ENCODE results near the gene BPIFB4.

BPIFB4 gene

GRCh38 chr20:33062105-33062824, 17.2 kb upstream of the BPIFB4 start:
- no peak for DNase-seq

DNA sequence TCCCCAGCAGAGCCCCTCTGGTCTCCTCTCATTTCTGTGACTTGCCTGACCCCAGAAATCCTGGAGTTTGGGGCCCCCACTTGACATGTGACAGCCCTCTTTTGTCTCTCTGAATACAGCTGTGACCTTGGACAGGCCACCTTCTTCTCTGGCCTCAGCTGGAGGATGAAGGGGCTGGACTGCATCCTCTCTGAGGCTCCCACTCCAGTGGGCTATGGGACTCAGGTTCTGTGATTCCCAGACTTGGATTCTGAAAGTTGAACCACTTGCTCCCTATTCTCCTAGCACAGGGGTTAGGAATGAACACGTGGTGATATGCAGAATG, 16.7 kb upstream of the BPIFB4 start:
- DNase-seq: no peak

DNA sequence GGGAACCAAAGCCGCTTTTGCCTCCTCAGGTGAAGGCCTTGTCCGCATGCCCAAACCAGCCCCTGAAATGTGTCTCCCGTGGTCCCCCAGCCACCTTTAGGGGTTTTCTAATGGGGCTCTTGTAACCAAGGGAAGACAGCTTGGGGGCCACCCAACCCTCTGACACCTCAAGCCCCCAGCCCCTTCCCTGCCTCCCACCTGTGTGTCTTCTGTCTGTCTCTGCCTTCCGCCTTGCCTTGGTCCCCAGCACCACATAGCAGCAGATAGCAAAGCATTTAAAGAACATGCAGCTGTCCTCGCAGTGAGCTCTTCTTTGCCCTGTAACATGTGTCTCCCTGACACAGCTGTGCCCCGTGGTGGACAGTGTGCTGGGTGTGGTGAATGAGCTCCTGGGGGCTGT, 16.2 kb upstream of the BPIFB4 start:
- no peak for DNase-seq

DNA sequence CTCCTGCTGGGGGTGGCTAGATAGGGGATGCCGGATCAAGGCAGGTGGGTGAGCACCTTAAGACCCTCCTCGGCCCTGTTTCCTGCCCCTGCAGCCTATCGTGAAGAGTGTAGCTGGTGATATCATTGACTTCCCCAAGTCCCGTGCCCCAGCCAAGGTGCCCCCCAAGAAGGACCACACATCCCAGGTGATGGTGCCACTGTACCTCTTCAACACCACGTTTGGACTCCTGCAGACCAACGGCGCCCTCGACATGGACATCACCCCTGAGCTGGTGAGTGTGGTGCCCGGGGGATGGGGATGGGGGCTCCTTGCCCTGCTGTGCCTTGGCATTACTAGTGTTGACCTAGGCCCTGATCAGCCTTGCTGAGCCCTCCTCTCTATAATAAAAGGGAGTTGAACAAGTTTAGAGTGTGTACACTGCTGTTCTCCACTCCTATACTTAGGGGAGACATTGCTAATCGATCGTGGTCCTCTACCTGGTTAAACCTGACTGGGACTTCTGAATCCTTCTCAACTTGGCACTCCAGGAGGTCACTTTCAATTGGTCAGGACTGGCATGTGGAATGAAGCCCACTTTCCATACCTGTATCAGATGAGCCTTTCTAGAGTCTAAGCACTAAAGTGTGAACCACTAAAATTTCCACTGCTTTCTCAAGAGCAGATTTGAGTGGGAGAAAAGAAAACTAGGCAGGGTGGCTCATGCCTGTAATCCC, 14.7 kb upstream of the BPIFB4 start:
- DNase-seq: no peak

DNA sequence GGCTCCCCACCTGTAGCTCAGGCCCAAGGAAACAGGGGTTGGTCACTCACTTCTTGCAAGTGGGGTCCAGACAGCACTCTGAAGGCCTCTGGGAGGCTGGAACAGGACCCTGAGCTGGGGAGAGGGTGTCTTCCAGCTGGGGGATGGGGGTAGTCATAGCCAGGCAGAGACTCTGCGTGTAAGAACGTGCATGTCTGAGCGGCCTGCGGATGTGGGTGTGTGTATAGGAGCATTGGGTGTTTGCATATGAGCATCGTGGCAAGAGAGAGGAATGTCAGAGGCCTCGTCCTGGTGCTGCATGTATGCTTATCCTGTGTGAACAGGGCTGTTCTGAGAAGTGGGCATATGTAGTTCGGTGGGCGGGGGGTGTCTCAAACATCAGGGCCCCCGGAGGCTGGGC, 13.7 kb upstream of the BPIFB4 start:
- no peak for DNase-seq

GRCh38 chr20:33067806-33068205, 11.6 kb upstream of the BPIFB4 start:
- DNase-seq: no peak

DNA sequence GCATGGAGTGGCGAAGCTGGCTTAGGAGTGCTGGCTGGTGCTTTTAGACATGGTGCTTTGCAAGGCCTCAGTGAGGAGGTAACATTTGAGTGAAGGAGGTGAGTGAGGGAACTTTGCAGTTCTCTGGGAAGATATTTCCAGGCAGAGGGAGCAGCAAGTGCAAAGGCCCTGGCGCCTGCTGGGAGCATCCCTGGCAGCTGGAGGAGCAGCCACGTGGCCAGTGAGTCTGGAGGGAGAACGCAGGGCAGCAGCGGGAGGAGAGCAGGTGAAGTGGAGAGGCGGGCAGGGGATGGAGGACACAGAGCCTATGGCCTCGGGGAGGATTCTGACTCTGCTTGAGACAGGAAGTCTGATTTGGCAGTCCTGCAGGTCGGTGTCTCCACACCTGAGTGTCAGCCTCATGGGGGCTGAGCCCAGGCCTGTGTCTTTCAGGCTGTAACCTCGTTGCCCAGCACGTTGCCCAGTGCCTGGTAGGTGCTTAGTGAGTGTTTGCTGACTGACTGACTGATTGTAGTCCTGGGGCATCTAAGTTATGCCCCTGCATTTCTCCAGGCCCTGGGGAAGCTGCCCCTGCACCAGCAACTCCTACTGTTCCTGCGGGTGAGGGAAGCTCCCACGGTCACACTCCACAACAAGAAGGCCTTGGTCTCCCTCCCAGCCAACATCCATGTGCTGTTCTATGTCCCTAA, 11.0 kb upstream of the BPIFB4 start:
- no peak for DNase-seq

- DNase-seq: no peak
Measured at GRCh38 chr20:33069673-33070072, 9.8 kb upstream of the BPIFB4 start.

GRCh38 chr20:33070111-33071053, 9.1 kb upstream of the BPIFB4 start:
- DNase-seq: no peak

GRCh38 chr20:33071198-33071597, 8.2 kb upstream of the BPIFB4 start:
- no peak for DNase-seq

DNA sequence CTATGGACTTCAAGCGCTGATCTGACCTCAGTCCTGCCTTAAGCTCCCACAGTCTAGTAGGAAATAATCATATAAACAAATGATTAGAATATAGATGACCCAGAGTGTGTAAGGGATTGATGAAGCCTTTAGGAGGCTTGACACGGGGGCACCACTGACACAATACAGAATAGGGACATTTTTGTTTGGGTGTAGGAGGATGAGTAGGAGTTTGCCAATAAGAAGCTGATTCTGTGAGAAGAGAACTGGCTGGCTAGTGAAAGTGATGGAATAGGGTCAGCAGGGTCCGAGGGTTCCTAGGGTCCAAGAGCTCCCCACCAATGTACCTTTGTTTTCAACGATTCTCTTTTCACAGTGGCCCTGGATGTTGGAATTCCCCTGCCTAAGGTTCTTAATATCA, 7.1 kb upstream of the BPIFB4 start:
- no peak for DNase-seq

GRCh38 chr20:33072813-33073212, 6.6 kb upstream of the BPIFB4 start:
- DNase-seq: no peak

DNA sequence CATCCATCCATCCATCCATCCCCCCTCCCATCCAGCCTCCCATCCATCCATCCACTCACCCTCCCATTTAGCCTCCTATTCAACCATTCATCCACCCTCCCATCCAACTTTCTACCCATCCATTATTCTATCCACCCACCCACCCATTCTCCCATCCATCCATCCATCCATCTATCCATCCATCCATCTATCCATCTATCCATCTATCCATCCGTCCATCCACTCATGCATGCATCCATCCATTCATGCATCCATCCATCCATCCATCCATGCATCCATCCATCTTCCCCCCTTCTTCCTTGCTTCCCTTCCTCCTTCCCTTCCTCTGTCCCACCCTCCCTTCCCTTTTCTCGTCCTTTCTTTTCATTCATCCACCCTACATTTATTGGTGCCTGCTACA, 4.8 kb upstream of the BPIFB4 start:
- DNase-seq: no peak

- no peak for DNase-seq
Measured at GRCh38 chr20:33075281-33075680, 4.2 kb upstream of the BPIFB4 start.

GRCh38 chr20:33076662-33077372, 2.6 kb upstream of the BPIFB4 start:
- DNase-seq: no peak

- no peak for DNase-seq
Measured at GRCh38 chr20:33081411-33082154, 2.1 kb downstream of the BPIFB4 start.

- DNase-seq: no peak
Measured at GRCh38 chr20:33082546-33082945, 3.1 kb downstream of the BPIFB4 start.

DNA sequence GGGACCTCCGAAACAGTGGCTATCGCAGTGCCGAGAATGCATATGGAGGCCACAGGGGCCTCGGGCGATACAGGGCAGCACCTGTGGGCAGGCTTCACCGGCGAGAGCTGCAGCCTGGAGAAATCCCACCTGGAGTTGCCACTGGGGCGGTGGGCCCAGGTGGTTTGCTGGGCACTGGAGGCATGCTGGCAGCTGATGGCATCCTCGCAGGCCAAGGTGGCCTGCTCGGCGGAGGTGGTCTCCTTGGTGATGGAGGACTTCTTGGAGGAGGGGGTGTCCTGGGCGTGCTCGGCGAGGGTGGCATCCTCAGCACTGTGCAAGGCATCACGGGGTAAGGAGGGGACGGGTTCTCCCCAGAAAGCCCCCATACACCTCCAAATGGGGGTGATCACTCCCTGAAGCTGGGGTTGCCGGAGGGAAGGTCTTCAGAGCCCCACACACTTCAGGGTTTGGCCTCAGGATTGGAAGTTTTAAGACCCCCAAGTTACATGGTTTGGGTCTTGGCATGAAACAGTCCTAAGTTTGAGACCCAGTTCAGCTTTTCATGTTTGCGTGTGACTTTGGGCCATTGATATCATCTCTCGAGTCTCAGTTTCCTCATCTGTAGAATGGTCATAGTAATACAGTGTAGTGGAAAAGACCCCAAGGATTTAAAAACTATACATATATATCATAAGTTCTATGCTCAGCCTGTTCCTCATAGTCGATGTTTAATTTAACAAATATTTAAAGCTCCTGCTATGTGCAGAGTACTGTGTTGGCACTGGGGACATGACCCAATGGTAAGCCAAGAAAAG, 4.3 kb downstream of the BPIFB4 start:
- no peak for DNase-seq

DNA sequence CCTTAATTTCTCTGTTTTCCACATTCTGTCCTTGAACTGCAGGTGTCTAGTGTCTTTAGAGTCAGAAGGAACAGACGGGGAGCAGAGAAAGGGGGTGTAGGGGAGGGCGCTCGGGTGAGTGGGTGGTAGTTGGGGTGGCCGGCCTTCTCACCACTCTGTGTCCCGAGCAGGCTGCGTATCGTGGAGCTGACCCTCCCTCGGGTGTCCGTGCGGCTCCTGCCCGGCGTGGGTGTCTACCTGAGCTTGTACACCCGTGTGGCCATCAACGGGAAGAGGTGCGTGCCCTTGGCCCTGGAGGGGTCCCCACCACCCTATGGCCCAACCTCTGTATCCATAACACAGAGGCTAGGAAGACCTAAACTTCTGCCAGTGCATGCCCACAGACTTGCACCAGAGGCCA, 5.3 kb downstream of the BPIFB4 start:
- DNase-seq: no peak

GRCh38 chr20:33086052-33086722, 6.7 kb downstream of the BPIFB4 start:
- DNase-seq: no peak

Data from NCI-H2171 (cell line).